Measurements from ENCODE around the gene NFATC3. TPM values are rescaled to one million over a fixed set of nuclear protein-coding genes. Genes with fewer than 3 reads are reported as not detected.

NFATC3 gene
- polyA plus RNA-seq, 1 experiment, result 16.7 TPM

DNA sequence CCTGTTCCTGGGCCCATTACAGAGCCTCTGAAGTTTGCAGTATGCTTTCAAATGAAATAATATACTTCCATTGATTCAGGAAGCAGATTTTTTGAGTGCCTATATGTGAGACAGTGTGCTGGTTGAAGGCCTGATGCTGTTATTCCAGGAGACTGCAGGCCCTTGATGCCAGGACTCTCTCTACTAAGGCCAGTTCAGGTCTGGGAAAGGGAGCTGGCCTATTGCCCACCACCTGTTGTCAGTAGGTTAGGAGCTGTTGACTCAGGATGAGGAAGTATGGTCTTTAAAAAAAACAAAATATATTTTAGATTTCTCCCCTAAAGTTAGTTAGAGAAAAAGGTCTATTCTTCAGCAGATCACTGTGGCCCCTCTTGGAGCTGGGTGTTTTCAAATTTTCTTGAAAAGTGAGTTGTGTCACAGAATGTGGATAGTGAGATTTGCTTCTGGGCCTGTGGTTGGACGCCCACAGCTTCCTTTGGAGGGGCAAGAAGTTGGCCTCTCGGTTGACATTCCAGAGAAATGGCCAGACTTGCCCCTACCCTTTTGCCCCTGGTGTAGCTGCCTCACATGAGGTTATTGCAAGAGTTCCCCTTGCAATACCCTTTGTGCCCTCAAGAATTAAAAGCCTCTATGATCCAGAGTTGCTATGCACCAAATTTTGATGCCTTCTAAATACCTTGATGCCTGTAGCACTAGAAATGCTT lies 142.8 kb downstream of the NFATC3 start:
- TF ChIP-seq, protein P1, sequence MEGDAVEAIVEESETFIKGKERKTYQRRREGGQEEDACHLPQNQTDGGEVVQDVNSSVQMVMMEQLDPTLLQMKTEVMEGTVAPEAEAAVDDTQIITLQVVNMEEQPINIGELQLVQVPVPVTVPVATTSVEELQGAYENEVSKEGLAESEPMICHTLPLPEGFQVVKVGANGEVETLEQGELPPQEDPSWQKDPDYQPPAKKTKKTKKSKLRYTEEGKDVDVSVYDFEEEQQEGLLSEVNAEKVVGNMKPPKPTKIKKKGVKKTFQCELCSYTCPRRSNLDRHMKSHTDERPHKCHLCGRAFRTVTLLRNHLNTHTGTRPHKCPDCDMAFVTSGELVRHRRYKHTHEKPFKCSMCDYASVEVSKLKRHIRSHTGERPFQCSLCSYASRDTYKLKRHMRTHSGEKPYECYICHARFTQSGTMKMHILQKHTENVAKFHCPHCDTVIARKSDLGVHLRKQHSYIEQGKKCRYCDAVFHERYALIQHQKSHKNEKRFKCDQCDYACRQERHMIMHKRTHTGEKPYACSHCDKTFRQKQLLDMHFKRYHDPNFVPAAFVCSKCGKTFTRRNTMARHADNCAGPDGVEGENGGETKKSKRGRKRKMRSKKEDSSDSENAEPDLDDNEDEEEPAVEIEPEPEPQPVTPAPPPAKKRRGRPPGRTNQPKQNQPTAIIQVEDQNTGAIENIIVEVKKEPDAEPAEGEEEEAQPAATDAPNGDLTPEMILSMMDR (IDR thresholded peaks at IDR 0.05; ENCODE audit: low read depth, low read length), result no peak
- H3K4me3 ChIP-seq (ENCODE audit: low read depth, low read length), result no peak overlapping the region
- POLR2A ChIA-PET, result no interaction called here
- no peaks in the 10 kb centered on the region for H3K9me3 ChIP-seq (ENCODE audit: control insufficient read depth, insufficient read depth, low read length)
- no peaks in the 10 kb centered on the region for H3K27me3 ChIP-seq (ENCODE audit: control insufficient read depth, insufficient read depth, low read length)
- CTCF ChIA-PET, result interaction anchor here (0.7 to 3.5 kb wide), 8 partner anchors 135 to 344 kb away, joined by 3 to 28 read pairs (median 4); partner anchors contain the start of genes NRN1L and PSKH1
- H3K27ac ChIP-seq (ENCODE audit: low read depth, low read length), result no peak overlapping the region
- no peak for DNase-seq (ENCODE audit: low read depth, low spot score)

DNA sequence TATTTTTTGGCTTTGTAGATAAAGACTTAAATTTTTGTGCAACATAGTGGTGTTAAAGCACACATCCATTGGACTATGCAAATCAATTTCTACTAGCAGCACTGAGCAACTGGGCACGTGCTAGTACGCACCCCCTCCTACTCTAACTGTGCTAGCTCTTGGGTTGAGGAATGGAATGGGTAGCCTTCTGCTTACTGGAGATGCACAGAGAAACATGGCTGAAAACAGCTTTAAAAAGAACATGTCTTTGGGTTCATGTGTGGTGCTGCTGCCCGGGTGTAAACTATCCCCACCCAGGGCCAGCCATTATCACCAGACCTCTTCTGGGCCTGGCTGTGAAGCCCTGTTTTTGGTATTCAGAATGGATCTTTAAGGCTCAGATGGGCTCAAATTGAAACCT lies 143.5 kb downstream of the NFATC3 start:
- Histone ChIP-seq H3K27me3 (ENCODE audit: control insufficient read depth, insufficient read depth, low read length) (no peaks in the 10 kb centered on the region), H3K4me3 (ENCODE audit: low read depth, low read length) (no peak overlapping the region), H3K9me3 (ENCODE audit: control insufficient read depth, insufficient read depth, low read length) (no peaks in the 10 kb centered on the region), H3K27ac (ENCODE audit: low read depth, low read length) (no peak overlapping the region)
- POLR2A ChIA-PET, result no interaction called here
- CTCF ChIA-PET, result interaction anchor here (0.7 to 3.5 kb wide), 7 partner anchors 135 to 344 kb away, joined by 3 to 28 read pairs (median 3); partner anchors contain the start of genes NRN1L and PSKH1
- TF ChIP-seq, protein P1 (IDR thresholded peaks at IDR 0.05; ENCODE audit: low read depth, low read length), result no peak
- no peak for DNase-seq (ENCODE audit: low read depth, low spot score)

DNA sequence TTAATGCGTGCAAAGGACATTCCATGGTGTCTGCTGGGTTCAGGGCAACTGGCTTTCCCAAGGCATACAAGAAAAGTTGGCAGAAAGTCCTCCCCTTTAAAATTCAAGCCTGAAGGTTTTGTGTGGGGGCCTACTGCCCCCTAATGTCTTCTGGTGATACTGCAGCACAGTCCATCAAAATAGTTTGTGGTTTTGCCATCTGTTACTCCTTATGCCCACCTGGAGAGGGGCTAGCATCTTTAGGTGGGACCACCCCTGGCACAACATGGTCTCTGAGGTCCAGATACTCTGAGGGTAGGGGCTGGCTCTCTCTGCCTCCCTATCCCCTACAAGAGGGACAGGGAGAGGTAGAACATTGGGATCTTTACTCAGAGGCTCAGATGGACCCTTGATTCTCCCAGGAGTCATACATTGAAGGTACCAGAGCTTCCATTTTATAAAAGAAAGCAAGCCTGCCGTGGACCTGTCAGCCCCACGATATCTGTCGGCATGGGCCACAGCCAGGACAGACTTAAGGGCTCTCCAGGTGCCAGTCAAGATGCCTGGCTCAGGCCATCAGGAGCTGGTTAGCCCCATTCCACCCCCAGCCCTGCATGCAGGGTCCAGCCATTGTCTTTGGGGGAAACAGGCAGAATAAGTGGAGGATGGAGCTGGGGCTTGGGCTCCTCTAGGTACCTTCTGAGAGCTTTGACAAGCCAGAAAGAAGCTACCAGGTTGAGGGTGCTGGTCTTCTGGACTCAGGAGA lies 144.4 kb downstream of the NFATC3 start:
- H3K9me3 ChIP-seq (ENCODE audit: control insufficient read depth, insufficient read depth, low read length), result no peaks in the 10 kb centered on the region
- H3K27me3 ChIP-seq (ENCODE audit: control insufficient read depth, insufficient read depth, low read length), result no peaks in the 10 kb centered on the region
- TF ChIP-seq, protein P1 (IDR thresholded peaks at IDR 0.05; ENCODE audit: low read depth, low read length), result peak; percentile 96
- ChIA-PET CTCF (interaction anchor here (0.6 to 2.9 kb wide), 16 partner anchors 10 to 346 kb away, joined by 3 to 16 read pairs (median 4); no protein-coding TSS in a partner anchor), POLR2A (no interaction called here)
- peak; percentile 29 for DNase-seq (ENCODE audit: low read depth, low spot score)
- H3K4me3 ChIP-seq (ENCODE audit: low read depth, low read length), result no peak overlapping the region
- no peak overlapping the region for H3K27ac ChIP-seq (ENCODE audit: low read depth, low read length)

DNA sequence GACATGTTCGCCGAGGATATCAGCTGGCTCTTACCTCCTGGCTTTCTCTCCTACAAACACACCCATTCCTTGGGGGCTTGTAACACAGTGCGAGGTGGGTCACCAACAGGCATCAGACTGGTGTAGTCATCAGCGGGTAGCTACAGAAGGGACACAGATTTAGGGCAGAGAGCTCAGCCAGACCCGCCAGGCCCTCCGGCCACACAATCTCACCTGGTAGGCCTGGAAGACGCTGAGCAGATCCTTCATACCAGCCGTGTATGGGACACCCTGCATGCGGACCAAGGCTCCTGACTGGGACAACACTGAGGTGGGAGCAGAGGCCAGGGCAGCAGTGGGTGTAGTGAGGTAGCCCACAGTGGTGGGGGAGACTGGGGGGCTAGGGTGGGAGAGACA lies 145.0 kb downstream of the NFATC3 start:
- Histone ChIP-seq H3K4me3 (ENCODE audit: low read depth, low read length) (no peak overlapping the region), H3K27ac (ENCODE audit: low read depth, low read length) (no peak overlapping the region), H3K27me3 (ENCODE audit: control insufficient read depth, insufficient read depth, low read length) (no peaks in the 10 kb centered on the region), H3K9me3 (ENCODE audit: control insufficient read depth, insufficient read depth, low read length) (no peaks in the 10 kb centered on the region; the same call in 1 of the 2 replicates)
- ChIA-PET CTCF (interaction anchor here (0.6 to 2.9 kb wide), 16 partner anchors 11 to 346 kb away, joined by 3 to 16 read pairs (median 4); no protein-coding TSS in a partner anchor), POLR2A (no interaction called here)
- no peak for DNase-seq (ENCODE audit: low read depth, low spot score)
- TF ChIP-seq, protein P1 (IDR thresholded peaks at IDR 0.05; ENCODE audit: low read depth, low read length), result no peak

DNA sequence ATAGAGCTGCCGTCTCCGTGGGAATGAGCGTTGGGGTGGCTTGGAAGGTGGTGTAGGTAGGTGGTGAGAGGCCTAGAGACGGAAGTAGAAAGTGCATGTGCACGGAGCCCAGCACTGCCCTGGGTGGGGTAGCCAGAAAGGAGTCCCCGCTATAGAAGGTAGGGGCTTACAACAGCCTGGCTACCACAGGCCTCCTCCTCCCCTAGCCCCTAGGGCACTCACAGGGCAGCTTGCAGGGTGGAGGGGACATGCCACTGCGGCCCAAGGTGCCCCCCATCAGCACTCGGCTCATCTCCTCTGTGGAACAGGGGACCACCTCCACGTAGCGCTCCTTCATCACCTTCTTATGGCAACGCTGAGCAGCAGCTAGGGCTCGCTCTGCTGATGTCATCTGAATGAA lies 145.8 kb downstream of the NFATC3 start:
- H3K9me3 ChIP-seq (ENCODE audit: control insufficient read depth, insufficient read depth, low read length), result no peaks in the 10 kb centered on the region; the same call in 1 of the 2 replicates
- TF ChIP-seq, protein P1 (IDR thresholded peaks at IDR 0.05; ENCODE audit: low read depth, low read length), result no peak
- H3K27ac ChIP-seq (ENCODE audit: low read depth, low read length), result no peak overlapping the region
- ChIA-PET POLR2A (no interaction called here), CTCF (interaction anchor here (0.5 to 2.0 kb wide), 6 partner anchors 137 to 239 kb away, joined by 3 to 13 read pairs (median 4); no protein-coding TSS in a partner anchor)
- no peak for DNase-seq (ENCODE audit: low read depth, low spot score)
- H3K4me3 ChIP-seq (ENCODE audit: low read depth, low read length), result no peak overlapping the region
- no peaks in the 10 kb centered on the region for H3K27me3 ChIP-seq (ENCODE audit: control insufficient read depth, insufficient read depth, low read length)
